GM12891 (cell line): ENCODE data around the gene FGD5.

Experiments
- POLR2A ChIP-seq: IDR thresholded peaks from 2 replicates; pipeline ENCODE4 v1.6.1; 2011; ENCODE audit warnings: low read depth, low read length, control low read depth
- POLR2AphosphoS5 ChIP-seq: IDR thresholded peaks from 2 replicates; pipeline ENCODE4 v1.6.1; 2011; ENCODE audit warnings: low read depth, low read length, control low read depth
- TAF1 ChIP-seq: IDR thresholded peaks from 2 replicates; pipeline ENCODE4 v1.6.1; 2011; ENCODE audit warnings: low read depth, low read length, control low read depth

DNA sequence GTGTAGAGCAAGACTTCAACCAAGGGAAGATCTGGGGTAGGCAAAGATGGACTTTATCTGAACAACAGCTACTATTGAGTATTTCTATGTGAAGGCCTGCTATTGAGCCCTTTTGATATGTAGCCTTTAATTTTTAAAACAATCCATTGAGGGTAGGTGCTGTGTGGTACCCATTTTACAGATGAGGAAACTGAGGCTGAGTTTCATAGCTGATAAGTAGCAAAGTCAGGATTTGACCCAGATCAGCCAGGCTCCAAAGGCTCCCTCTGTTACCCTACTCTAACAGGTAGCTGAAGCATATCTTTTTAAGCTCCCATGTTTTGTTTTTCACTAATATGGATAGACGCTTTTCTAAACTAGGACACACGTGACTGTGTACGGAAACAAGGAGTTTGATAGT, 2.4 kb upstream of the FGD5 start:
- no peak for TF ChIP-seq POLR2AphosphoS5
- TF ChIP-seq POLR2A, result no peak
- TF ChIP-seq TAF1, result no peak
